ENCODE results near the gene HK2.

GRCh38 chr2:74908748-74909444, 75.0 kb downstream of the HK2 start:
- TF ChIP-seq POLR2A (IDR thresholded peaks at IDR 0.05) = no peak
- no peak for TF ChIP-seq CTCF (IDR thresholded peaks at IDR 0.05)
- TF ChIP-seq POLR2AphosphoS5 (IDR thresholded peaks at IDR 0.05) = no peak
